ENCODE measurements around the gene MPG. TPM values are rescaled to one million over a fixed set of nuclear protein-coding genes. Genes with fewer than 3 reads are reported as not detected.

MPG gene
- total and polyA plus RNA-seq, 2 of the 8 experiments (the other 6 are each of a cell fraction or from before 2014, with no cell fraction given) = 37.6 to 83.7 TPM

DNA sequence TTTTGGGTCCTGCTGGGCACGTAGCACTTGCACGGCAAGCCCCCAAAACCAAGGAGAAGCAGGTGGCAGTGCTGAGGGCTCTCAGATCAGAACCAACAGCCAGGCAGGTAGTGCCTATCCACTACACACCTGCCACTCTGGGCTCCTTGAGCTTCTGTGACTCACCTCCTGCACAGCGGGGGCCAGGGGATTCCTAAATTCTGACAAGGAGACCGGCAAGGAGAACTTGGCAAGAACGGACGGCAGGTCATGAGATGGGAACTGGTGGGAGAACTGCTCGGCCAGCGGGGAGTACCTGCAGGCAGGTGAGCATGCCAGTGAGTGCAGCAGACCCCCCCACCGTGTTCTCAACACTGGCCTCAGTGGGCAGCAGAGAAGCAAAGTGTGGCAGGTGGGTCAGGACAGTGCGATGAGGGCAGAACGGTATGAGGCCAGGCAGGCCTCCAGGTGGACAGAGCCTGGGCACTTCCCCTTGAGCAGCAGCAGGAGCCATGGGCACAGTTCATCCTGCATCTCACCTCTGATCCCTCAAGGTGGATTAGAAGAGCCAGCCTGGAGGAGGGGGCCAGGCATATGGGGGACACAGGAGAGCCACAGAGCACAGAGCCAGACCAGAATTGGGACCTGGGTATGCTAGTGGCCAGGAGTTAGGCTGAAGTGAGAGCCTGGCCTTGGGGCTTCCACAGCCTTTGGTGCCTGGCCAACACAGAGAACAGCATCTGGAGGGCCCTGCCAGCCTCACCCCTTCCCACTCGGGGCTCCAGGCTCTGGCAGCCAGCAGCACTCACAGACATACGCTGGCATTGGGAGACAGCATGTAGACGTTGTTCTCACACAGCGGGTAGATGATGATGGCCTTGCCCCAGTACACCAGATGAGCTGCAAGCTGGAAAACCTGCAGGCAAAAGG lies 14.7 kb downstream of the MPG start:
- no peak overlapping the region for H4K91ac ChIP-seq (replicated peaks; ENCODE audit: insufficient read length, low read length)
- WGBS, 2 experiments (ENCODE audit: extremely low coverage in 1 of 2, insufficient coverage in 1 of 2, insufficient read length in 1 of 2, insufficient replicate concordance in 2 of 2, low coverage in 1 of 2, low lambda C conversion rate in 2 of 2, missing lambda C conversion rate in 1 of 2) = 88% methylated on average over 15 of the region's 15 CpGs; no CpG with 5 or more reads in 1 of the 2 experiments
- H3K14ac ChIP-seq (ENCODE audit: insufficient read length) = no peak overlapping the region
- H2AK5ac ChIP-seq (ENCODE audit: low read depth, low read length) = no peak overlapping the region
- no peak overlapping the region for H2BK120ac ChIP-seq (replicated peaks; ENCODE audit: low read depth, low read length)
- H3K9me3 ChIP-seq (ENCODE audit: insufficient read depth in 2 of 2, low read depth in 1 of 2, low read length in 1 of 2) = no peaks in the 10 kb centered on the region
- no peak for FAIRE-seq
- H3K23ac ChIP-seq (ENCODE audit: insufficient read length) = no peak overlapping the region
- H2BK12ac ChIP-seq (ENCODE audit: low read depth, low read length) = no peak overlapping the region
- no peak overlapping the region for H2BK15ac ChIP-seq (ENCODE audit: low read length)
- H3K27me3 ChIP-seq (replicated peaks in 1 of 4; ENCODE audit: control insufficient read depth in 3 of 4, extremely low read depth in 1 of 4, insufficient read depth in 3 of 4, low read length in 3 of 4) = no peaks in the 10 kb centered on the region
- H3K18ac ChIP-seq (ENCODE audit: extremely low read depth, low read length) = no peak overlapping the region
- no peak overlapping the region for H3K56ac ChIP-seq (replicated peaks; ENCODE audit: insufficient read length, low read depth, low read length)
- H2BK5ac ChIP-seq (ENCODE audit: low read depth, low read length) = no peak overlapping the region
- H3K36me3 ChIP-seq (ENCODE audit: control insufficient read depth in 2 of 4, insufficient read depth in 4 of 4, low read length in 3 of 4) = peaks cover 3 to 8% (median 5%) of the 10 kb centered on the region in 4 experiments; a peak in 5 of 8 replicates
- no peak overlapping the region; the same call in 1 of the 2 replicates for H3K27ac ChIP-seq (ENCODE audit: low read depth, low read length)
- no peak overlapping the region for H4K5ac ChIP-seq (ENCODE audit: insufficient read length, low read depth, low read length)
- no peak overlapping the region for H2BK20ac ChIP-seq (ENCODE audit: low read length)
- CTCF ChIA-PET (ENCODE audit: partially characterized antibody) = interaction anchor here (1.5 to 25.7 kb wide), 8 partner anchors 7 to 89 kb away, joined by 4 to 856 read pairs (median 26); partner anchors contain the start of gene RHBDF1
- no peak overlapping the region; the same call in 1 of the 2 replicates for H4K8ac ChIP-seq (ENCODE audit: extremely low read depth, insufficient read depth, low read length)
- H3K4me3 ChIP-seq (ENCODE audit: extremely low read depth in 1 of 4, insufficient read depth in 2 of 4, low read depth in 3 of 4, low read length in 4 of 4) = no peak overlapping the region
- H3K4me1 ChIP-seq (replicated peaks in 1 of 4; ENCODE audit: control insufficient read depth in 3 of 4, insufficient read depth in 4 of 4, low read length in 3 of 4) = no peaks in the 10 kb centered on the region
- POLR2A ChIA-PET (ENCODE audit: partially characterized antibody) = interaction anchor here (0.7 to 12.4 kb wide), 3 partner anchors 13 to 25 kb away, joined by 3 to 153 read pairs (median 3); partner anchors contain the start of gene RHBDF1
- H3K23me2 ChIP-seq (ENCODE audit: low read depth, low read length) = no peaks in the 10 kb centered on the region
- no peak overlapping the region for H3K4ac ChIP-seq (replicated peaks; ENCODE audit: insufficient read length, low read depth, low read length)
- no peak for DNase-seq (ENCODE audit: low read depth in 1 of 2, low spot score in 2 of 2)
- H4K20me1 ChIP-seq (replicated peaks in 1 of 2; ENCODE audit: control insufficient read depth in 1 of 2, insufficient read depth in 2 of 2, low read length in 2 of 2) = peaks cover 0 to 10% of the 10 kb centered on the region in 2 experiments
- no peaks in the 10 kb centered on the region for H3K79me1 ChIP-seq (ENCODE audit: low read depth, low read length)
- no peak overlapping the region for H2AFZ ChIP-seq (ENCODE audit: low read length)
- no peaks in the 10 kb centered on the region for H3K79me2 ChIP-seq (ENCODE audit: control insufficient read depth in 1 of 2, insufficient read depth in 2 of 2, low read length in 2 of 2)
- H3K9ac ChIP-seq (replicated peaks in 1 of 4; ENCODE audit: extremely low read depth in 1 of 4, low read depth in 3 of 4, low read length in 3 of 4) = no peak overlapping the region
- H3K4me2 ChIP-seq (ENCODE audit: insufficient read depth in 1 of 2, low read depth in 2 of 2, low read length in 2 of 2) = no peak overlapping the region
- no peak for TF ChIP-seq HDAC6 (IDR thresholded peaks at IDR 0.05; ENCODE audit: low read depth, low read length)
- TF ChIP-seq HDAC2 (IDR thresholded peaks at IDR 0.05; ENCODE audit: borderline replicate concordance in 1 of 2, low read depth in 2 of 2, low read length in 2 of 2) = no peak
- no peak for TF ChIP-seq RBBP5 (IDR thresholded peaks at IDR 0.05; ENCODE audit: borderline replicate concordance, low read depth, low read length)
- no peak; the same call in 1 of the 2 replicates for TF ChIP-seq POLR2AphosphoS5 (IDR thresholded peaks at IDR 0.05; ENCODE audit: low read depth, low read length)
- no peak for TF ChIP-seq NRF1 (IDR thresholded peaks at IDR 0.05; ENCODE audit: low read depth, low read length)
- no peak for TF ChIP-seq CTCF (IDR thresholded peaks at IDR 0.05; ENCODE audit: control extremely low read depth in 1 of 3, insufficient read depth in 1 of 3, low read depth in 1 of 3, low read length in 3 of 3)
- TF ChIP-seq BACH1 (IDR thresholded peaks at IDR 0.05; ENCODE audit: low read length) = no peak
- no peak for TF ChIP-seq POU5F1 (IDR thresholded peaks at IDR 0.05; ENCODE audit: low read depth, low read length)
- TF ChIP-seq BRCA1 (IDR thresholded peaks at IDR 0.05; ENCODE audit: low read depth, low read length) = no peak

Measured in H1 (cell line).